A375 (cell line): ENCODE measurements around the gene MGMT. TPM values are rescaled to one million over a fixed set of nuclear protein-coding genes. Genes with fewer than 3 reads are reported as not detected.

Source experiments
- total RNA-seq: library from RNA; depleted of rRNA; stranded (reverse); fragments of >200 nt; shearing (Covaris generic); gene quantifications from 2 replicates; pipeline ENCODE4 v1.2.3, GENCODE V29; 2014; rRNA removed

The MGMT gene
- 22.6 and 24.2 TPM in 2 replicates for total RNA-seq

GRCh38 chr10:129466703-129467358 lies at the start of gene MGMT:
Gene MGMT, plus strand, starts transcription at chr10:129467241.

